Neural cell (in vitro differentiated cells): ENCODE results near the gene RNF13.

Experiments
- EP300 ChIP-seq: fragments of 450-650 bp; conservative IDR thresholded peaks from 2 replicates; pipeline ENCODE4 v1.6.1; 2014; ENCODE audit warnings: antibody characterized with exemption, mild to moderate bottlenecking, moderate library complexity; ENCODE audit not compliant: poor library complexity, severe bottlenecking
- EZH2 ChIP-seq: fragments of 200-600, 300-800 bp; shearing (Covaris generic), sonication (generic); IDR thresholded peaks from 2 replicates; pipeline ENCODE4 v1.6.1; 2014; ENCODE audit warnings: antibody characterized with exemption, low read length, borderline replicate concordance, mild to moderate bottlenecking; ENCODE audit not compliant: insufficient read depth, poor library complexity, severe bottlenecking
- MXI1 ChIP-seq: fragments of 450-650 bp; conservative IDR thresholded peaks from 2 replicates; pipeline ENCODE4 v1.6.1; 2014; ENCODE audit warnings: antibody characterized with exemption, mild to moderate bottlenecking; ENCODE audit not compliant: poor library complexity, severe bottlenecking
- POLR2AphosphoS5 ChIP-seq: IDR thresholded peaks from 2 replicates; pipeline ENCODE4 v1.6.1; 2012
- RAD21 ChIP-seq: fragments of 450-650 bp; conservative IDR thresholded peaks from 2 replicates; pipeline ENCODE4 v1.6.1; 2014; ENCODE audit warnings: antibody characterized with exemption, mild to moderate bottlenecking, moderate library complexity
- TAF1 ChIP-seq: IDR thresholded peaks from 2 replicates; pipeline ENCODE4 v1.6.1; 2012; ENCODE audit warnings: low read depth
- TF ChIP-seq, protein P1 (sequence below): fragments of 450-650 bp; IDR thresholded peaks from 2 replicates; pipeline ENCODE4 v1.5.1; 2014; ENCODE audit warnings: antibody characterized with exemption, mild to moderate bottlenecking, moderate library complexity; ENCODE audit not compliant: poor library complexity, severe bottlenecking
- TF ChIP-seq, protein P2 (sequence below): IDR thresholded peaks from 2 replicates; pipeline ENCODE4 v1.6.1; 2012; ENCODE audit warnings: borderline replicate concordance

- TF ChIP-seq EP300 = no peak
- no peak for TF ChIP-seq POLR2AphosphoS5
- TF ChIP-seq, protein P1, sequence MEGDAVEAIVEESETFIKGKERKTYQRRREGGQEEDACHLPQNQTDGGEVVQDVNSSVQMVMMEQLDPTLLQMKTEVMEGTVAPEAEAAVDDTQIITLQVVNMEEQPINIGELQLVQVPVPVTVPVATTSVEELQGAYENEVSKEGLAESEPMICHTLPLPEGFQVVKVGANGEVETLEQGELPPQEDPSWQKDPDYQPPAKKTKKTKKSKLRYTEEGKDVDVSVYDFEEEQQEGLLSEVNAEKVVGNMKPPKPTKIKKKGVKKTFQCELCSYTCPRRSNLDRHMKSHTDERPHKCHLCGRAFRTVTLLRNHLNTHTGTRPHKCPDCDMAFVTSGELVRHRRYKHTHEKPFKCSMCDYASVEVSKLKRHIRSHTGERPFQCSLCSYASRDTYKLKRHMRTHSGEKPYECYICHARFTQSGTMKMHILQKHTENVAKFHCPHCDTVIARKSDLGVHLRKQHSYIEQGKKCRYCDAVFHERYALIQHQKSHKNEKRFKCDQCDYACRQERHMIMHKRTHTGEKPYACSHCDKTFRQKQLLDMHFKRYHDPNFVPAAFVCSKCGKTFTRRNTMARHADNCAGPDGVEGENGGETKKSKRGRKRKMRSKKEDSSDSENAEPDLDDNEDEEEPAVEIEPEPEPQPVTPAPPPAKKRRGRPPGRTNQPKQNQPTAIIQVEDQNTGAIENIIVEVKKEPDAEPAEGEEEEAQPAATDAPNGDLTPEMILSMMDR = no peak
- TF ChIP-seq EZH2 = no peak
- TF ChIP-seq, protein P2, sequence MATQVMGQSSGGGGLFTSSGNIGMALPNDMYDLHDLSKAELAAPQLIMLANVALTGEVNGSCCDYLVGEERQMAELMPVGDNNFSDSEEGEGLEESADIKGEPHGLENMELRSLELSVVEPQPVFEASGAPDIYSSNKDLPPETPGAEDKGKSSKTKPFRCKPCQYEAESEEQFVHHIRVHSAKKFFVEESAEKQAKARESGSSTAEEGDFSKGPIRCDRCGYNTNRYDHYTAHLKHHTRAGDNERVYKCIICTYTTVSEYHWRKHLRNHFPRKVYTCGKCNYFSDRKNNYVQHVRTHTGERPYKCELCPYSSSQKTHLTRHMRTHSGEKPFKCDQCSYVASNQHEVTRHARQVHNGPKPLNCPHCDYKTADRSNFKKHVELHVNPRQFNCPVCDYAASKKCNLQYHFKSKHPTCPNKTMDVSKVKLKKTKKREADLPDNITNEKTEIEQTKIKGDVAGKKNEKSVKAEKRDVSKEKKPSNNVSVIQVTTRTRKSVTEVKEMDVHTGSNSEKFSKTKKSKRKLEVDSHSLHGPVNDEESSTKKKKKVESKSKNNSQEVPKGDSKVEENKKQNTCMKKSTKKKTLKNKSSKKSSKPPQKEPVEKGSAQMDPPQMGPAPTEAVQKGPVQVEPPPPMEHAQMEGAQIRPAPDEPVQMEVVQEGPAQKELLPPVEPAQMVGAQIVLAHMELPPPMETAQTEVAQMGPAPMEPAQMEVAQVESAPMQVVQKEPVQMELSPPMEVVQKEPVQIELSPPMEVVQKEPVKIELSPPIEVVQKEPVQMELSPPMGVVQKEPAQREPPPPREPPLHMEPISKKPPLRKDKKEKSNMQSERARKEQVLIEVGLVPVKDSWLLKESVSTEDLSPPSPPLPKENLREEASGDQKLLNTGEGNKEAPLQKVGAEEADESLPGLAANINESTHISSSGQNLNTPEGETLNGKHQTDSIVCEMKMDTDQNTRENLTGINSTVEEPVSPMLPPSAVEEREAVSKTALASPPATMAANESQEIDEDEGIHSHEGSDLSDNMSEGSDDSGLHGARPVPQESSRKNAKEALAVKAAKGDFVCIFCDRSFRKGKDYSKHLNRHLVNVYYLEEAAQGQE = no peak
- TF ChIP-seq TAF1 = no peak
- TF ChIP-seq MXI1 = no peak
- TF ChIP-seq RAD21 = no peak
Measured at GRCh38 chr3:149949181-149949580, 136.2 kb downstream of the RNF13 start.
